ENCODE data around the gene VWA7.

Gene VWA7

DNA sequence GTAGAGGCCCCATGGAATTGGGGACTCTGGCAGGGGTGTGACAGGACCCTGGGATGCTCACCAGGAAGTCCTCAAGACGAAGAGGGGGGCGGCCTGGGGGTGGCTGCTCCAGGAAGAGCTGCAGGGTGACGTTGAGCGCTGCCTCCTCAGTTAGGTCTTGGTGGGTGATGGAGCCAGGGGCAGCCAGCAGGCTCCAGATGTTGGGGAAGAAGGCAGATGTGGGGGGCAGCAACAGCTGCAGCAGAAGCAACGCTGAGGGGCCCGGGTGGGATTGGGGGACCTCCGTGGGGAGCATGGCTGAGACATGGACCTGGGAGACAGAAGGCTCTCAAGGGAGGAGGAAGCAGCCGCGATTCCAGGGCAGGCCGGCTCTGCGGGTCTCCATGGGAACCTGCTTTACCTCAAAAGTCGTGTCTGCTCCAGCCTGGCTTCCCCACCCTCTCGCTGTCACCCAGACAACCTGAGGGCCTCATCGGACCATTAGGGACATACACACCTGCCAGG is 591 bp downstream of the VWA7 start:
- DNase-seq, result no peak

- no peak for DNase-seq
Observed at GRCh38 chr6:31775633-31776484, 1.3 kb downstream of the VWA7 start.

- DNase-seq, result no peak
Observed at GRCh38 chr6:31775184-31775583, 1.9 kb downstream of the VWA7 start.

DNA sequence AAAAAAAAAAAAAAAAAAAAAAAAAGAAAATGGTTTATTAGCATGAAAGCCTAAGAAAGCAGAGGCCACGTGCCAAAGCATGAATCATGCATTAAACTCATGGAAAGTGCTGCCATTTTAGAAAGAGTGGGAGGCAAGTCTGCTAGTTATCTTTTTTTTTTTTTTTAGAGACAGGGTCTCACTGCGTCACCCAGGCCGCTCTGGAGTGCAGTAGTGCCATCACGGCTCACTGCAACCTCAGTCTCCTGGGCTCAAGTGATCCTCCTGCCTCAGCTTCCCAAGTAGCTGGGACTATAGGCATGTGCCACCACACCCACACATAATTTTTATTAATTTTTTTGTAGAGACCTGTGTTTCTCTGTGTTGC is 5.2 kb downstream of the VWA7 start:
- peak; percentile 47 for DNase-seq

DNA sequence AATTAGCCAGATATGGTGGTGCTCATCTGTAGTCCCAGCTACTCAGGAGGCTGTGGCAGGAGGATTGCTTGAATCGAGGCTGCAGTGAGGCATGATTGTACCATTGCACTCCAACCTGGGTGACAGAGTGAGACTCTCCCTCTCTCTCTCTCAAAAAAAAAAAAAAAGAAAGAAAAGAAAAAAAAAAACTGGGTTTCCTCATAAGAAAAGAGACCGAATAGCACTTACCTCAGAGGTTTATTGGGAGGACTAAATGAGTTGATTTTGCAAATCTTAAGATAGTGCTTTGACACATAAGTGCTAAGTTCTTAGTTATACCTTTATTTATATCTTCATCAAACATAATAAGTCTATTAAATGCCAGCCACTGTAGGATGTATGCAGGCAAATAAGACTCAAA is 6.3 kb downstream of the VWA7 start:
- no peak for DNase-seq

- peak; percentile 78 for DNase-seq
Observed at GRCh38 chr6:31769684-31770371, 7.3 kb downstream of the VWA7 start.

DNA sequence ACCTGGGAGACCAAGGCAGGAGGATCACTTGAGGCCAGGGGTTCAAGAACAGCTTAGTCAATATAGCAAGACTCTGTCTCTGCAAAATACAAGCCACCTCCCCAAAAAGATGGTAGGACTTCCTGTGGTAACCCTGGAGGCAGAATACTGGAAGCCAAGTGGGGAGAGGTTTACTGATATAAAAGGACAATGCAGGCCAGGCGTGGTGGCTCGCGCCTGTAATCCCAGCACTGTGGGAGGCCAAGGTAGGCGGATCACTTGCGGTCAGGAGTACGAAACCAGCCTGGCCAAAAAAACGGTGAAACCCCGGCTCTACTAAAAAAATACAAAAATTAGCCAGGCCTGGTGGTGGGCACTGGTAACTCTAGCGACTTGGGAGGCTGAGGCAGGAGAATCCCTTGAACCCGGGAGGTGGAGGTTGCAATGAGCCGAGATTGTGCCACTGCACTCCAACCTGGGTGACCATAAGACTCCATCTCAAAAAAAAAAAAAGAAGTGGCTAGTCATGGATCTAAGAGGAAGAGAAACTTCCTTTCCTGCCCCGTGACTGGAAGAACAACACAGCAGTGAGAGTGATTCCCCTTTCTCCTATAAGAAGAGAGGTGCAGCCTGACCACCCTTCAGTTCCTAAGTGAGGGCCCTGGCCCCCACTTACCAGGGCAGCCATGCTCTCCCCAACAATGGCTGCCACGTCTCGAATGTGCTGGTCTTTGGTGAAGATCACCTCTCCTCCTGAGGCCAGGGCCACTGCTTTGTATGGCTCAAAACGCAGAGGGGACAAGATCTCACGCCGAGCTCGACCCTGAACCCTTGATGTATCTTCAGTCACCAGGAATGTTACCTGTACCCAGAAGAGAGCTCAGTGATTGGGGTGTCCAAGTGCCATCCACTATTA is 8.5 kb downstream of the VWA7 start:
- no peak for DNase-seq

GRCh38 chr6:31767096-31767645 is 10.0 kb downstream of the VWA7 start:
- no peak for DNase-seq

DNA sequence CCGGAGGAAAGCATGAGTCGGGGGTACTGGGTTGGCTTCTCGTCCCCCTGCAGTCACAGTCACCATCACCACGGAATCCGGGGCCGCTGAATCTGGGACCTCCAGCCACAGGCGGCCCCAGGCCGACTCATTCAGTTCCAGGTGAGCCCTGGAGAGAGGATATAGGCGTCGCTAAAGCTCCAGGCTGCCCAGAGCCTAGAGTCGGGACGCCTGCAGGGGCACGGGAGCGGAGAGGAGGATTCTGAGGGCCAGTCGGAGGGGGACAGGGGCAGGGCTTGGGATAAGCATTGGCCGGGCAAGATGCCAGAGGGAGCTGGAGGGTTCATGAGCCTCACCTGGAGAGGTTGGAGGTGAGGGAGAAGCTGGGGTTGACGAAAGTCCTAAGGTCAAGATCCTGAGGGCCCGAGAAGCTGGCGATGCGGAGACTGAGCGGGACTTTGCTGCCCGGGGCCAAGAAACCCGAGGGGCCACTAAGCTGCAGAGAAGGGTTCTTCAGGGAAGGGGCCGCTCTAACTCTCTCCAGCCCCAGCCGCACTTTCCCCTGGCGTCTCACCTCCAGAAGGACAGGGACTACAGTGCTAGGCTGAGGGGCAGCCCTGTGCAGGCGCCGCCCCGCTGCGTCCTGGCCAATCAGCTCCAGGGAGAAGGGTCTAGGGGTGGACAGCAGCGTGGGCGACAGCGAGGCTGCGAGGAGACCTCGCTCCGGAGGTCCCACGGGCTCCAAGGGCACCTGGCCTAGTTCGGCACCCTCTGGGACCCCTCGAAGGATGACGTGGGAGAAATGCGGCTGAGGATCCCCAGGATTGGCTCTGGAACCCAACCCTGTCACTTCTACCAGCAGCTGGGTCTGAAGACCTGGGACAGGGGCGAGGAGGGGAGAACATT is 11.0 kb downstream of the VWA7 start:
- DNase-seq, result no peak

DNA sequence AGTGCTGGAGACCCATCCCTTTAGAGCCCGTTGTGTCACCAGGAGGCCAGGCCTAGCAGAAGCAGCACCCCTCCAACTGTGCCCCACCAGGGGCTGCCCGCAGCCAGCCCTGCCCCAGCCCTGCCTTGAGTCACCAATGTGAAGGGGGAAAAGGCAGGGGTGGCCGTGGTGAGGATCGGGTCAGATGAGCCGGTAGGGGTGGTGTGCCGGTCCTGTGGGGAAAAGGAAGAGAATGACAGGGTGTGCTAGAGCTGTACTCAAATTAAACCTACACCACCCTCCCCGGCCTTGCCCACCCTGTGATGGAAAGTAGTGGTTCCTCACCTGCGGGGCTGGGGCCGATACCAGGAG is 11.6 kb downstream of the VWA7 start:
- no peak for DNase-seq

GRCh38 chr6:31764198-31764597 is 12.9 kb downstream of the VWA7 start:
- DNase-seq, result no peak

DNA sequence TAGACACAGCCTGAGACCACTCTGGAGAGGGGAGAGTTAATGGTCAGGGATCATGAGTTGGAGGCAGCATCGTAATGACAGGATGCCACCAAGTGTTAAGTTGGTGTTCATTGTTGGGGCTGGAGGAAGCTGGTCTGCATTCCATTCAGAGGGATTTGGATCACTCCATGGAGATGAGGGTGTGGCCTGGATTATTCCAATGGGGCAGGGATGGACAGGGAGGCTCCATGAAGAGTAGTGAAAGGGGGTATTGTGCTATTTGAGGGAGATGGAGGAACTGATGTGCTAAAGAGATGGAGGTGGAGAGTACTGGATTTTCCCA is 13.5 kb downstream of the VWA7 start:
- no peak for DNase-seq

GRCh38 chr6:31762878-31763618 is 14.1 kb downstream of the VWA7 start:
- DNase-seq, result no peak

GRCh38 chr6:31762356-31762755 is 14.8 kb downstream of the VWA7 start, which contains the start of gene SAPCD1:
Gene SAPCD1 (plus strand): TSS chr6:31762656. CDS start chr6:31763055, 399 bp downstream.
- no peak for DNase-seq

DNA sequence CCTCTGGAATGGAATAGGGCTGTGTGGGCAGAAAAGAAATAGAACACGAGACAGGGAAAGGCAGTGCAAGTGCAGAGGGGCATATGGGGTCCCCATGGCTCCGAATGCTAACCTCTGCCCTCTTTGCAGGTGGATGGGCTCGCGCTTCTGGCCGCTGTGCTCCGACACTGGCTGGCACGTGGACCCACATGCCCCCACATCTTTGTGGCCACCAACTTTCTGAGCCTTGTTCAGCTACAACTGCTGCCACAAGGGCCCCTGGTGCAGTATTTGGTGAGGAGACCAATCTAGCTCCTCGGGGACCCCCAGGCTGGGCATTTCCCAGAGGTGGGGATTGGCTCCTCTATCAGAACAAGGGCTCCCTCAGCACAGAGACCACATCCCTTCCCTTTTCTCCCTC is 15.8 kb downstream of the VWA7 start:
- DNase-seq, result no peak

DNA sequence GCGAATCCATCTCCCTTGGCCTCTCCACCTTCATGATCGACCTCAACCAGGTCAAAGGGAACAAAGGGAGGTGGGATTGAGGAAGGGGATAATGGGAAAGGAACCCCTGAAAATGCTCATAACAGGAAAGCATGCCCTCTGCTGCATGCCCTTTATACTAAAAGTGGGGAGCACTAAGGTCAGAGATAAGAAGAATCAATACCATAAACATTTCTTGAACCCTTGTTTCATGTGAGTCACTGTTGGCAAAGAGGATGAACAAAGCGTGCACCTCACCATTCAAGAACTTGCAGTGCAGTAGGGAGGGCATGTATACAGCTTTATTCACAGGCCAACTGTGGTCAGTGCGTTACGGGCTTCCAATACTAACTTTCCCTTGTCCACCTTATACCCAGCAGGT is 16.3 kb downstream of the VWA7 start:
- DNase-seq, result no peak

DNA sequence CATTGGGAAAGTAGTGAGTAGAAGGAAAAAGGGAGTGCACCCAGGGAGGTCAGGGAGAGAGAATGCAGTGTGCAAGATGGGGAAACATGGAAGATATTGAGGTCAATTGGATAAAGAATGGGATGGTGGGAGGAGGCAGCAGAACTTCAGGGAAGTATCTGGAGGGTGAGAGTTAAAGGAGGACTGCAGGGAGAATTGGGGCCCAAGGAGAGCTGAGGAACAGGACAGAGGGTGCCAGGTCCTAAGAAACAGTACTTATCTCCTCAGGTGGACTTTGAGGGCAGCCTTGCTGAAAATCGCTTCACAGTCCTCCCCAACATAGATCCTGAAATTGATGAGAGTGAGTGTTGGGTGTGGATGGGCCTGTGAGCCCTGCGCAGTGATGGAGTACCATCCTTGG is 18.8 kb downstream of the VWA7 start:
- no peak for DNase-seq

- no peak for DNase-seq
Observed at GRCh38 chr6:31752739-31753319, 24.3 kb downstream of the VWA7 start.

DNA sequence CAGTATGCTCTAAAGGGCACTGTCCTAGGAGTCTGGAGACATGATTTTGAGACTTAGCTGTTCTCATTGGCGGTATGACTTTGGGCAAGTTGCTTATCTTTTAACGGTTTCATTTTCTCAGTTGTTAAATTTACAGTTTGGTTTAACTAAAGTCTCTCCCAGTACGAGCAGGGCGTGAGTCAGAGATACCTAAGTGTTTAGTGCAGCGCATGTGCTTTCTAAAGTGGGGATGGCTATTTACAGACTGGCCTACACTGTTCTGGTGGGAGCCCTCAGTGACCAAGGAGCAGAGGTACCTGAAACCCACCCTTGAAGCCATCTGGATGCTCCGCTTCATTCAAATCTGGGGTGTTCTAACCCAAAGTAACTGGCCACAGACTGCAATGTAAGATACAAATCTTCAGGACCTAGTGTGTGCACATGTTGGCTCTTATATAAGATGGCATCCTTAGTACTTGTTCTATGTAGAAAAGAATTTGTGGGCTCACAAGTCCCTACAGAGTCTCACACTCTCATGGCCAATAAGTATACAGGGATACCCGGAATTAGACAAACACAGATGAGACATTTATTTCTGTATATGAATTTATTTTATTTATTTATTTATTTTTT is 26.6 kb downstream of the VWA7 start:
- no peak for DNase-seq

DNA sequence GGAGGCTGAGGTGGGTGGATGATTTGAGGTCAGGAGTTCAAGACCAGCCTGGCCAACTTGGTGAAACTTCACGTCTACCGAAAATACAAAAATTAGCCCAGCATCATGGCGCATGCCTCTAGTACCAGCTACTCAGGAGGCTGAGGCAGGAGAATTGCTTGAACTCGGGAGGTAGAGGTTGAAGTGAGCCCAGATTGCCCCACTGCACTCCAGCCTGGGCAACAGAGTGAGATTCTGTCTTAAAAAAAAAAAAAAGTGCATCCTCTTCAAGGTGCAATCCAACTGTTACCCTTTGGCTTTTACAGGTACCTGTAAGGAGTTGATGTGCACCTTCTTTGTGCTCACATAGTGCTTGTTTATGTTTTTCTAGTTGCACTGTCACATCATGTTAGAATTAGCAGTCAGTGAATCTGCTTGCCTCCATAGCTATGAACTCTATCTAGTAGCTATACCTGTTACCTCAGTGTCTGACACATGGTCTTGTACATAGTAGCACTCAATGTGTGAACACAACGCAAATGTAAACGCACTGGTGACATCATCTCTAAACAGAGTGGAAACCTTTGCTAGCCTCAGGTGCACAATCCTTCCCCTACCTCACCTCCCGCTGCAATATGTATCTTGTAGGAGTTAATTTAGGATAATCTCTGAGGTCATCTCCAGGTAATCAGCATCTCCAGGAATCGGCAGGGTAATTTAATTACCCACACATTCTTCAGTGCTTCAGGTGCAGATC is 27.7 kb downstream of the VWA7 start:
- no peak for DNase-seq
